ENCODE results near the gene DCTN2. TPM values are rescaled to one million over a fixed set of nuclear protein-coding genes. Genes with fewer than 3 reads are reported as not detected.

DCTN2 gene
- 128 and 140 TPM in 2 replicates for total RNA-seq

GRCh38 chr12:57546438-57547287 is at the start of gene DCTN2:
TSS of gene DCTN2 (minus strand) at chr12:57547192. CDS start at chr12:57547063, 129 bp downstream.

GRCh38 chr12:57590864-57591781 is 44.1 kb upstream of the DCTN2 start, which contains the start of gene PIP4K2C:
TSS of gene PIP4K2C (plus strand) at chr12:57591192. CDS start at chr12:57591290, 98 bp downstream.

GRCh38 chr12:57549909-57550640 is 3.1 kb upstream of the DCTN2 start, which contains the start of gene KIF5A:
TSS of gene KIF5A (plus strand) at chr12:57550044. CDS start at chr12:57550272, 228 bp downstream.

GRCh38 chr12:57522011-57522886 is 24.7 kb downstream of the DCTN2 start, which contains the start of gene MBD6:
TSS of gene MBD6 (plus strand) at chr12:57522824. CDS start at chr12:57524304, 1,480 bp downstream.

GRCh38 chr12:57520053-57520818 is 26.8 kb downstream of the DCTN2 start, which contains the start of gene DDIT3:
TSS of gene DDIT3 (minus strand) at chr12:57520514. CDS start at chr12:57517406, 3,108 bp downstream.

GRCh38 chr12:57487597-57488401 is 59.2 kb downstream of the DCTN2 start, which contains the start of gene MARS1:
TSS of gene MARS1 (plus strand) at chr12:57488068. CDS start at chr12:57488091, 23 bp downstream.

Small RNAs within 50 kb of the gene (small RNA-seq; reads per million reads assigned to genes)
- not detected for gene MIR616

Other genes with a start within 250 kb of the DCTN2 start
- gene R3HDM2, start 116.1 kb downstream of the DCTN2 start, total RNA-seq: 21.6 and 21.7 TPM in 2 replicates
- not detected in 2 replicates for gene INHBC, start 112.4 kb downstream of the DCTN2 start, total RNA-seq
- gene INHBE, start 91.9 kb downstream of the DCTN2 start, total RNA-seq: 0.85 and 1.8 TPM in 2 replicates
- 0.16 and 0.61 TPM in 2 replicates for gene GLI1, start 87.4 kb downstream of the DCTN2 start, total RNA-seq
- gene ARHGAP9, start 67.3 kb downstream of the DCTN2 start, total RNA-seq: 0.16 and 0.24 TPM in 2 replicates
- 138 and 167 TPM in 2 replicates for gene MARS1, start 59.1 kb downstream of the DCTN2 start, total RNA-seq
- gene DDIT3, start 26.7 kb downstream of the DCTN2 start, total RNA-seq: 43.6 and 50.3 TPM in 2 replicates
- 2.7 and 9.2 TPM in 2 replicates for gene MBD6, start 24.4 kb downstream of the DCTN2 start, total RNA-seq
- gene KIF5A, start 2.9 kb upstream of the DCTN2 start, total RNA-seq: 1.8 and 2.7 TPM in 2 replicates
- gene PIP4K2C, start 44.0 kb upstream of the DCTN2 start, total RNA-seq: 29.4 and 34.1 TPM in 2 replicates
- 19.8 and 21.3 TPM in 2 replicates for gene DTX3, start 57.6 kb upstream of the DCTN2 start, total RNA-seq
- gene ARHGEF25, start 64.2 kb upstream of the DCTN2 start, total RNA-seq: 30.8 and 37.0 TPM in 2 replicates
- gene B4GALNT1, start 86.0 kb upstream of the DCTN2 start, total RNA-seq: 3.8 and 5.7 TPM in 2 replicates
- 183 and 196 TPM in 2 replicates for gene OS9, start 146.9 kb upstream of the DCTN2 start, total RNA-seq
- gene AGAP2, start 191.6 kb upstream of the DCTN2 start, total RNA-seq: 0.49 and 0.73 TPM in 2 replicates
- 80.3 and 97.1 TPM in 2 replicates for gene TSPAN31, start 197.8 kb upstream of the DCTN2 start, total RNA-seq
- gene CDK4, start 205.1 kb upstream of the DCTN2 start, total RNA-seq: 140 and 154 TPM in 2 replicates
- gene MARCHF9, start 207.9 kb upstream of the DCTN2 start, total RNA-seq: 2.6 and 3.4 TPM in 2 replicates
- gene CYP27B1, start 219.9 kb upstream of the DCTN2 start, total RNA-seq: 1.2 and 1.9 TPM in 2 replicates
- gene METTL1, start 224.9 kb upstream of the DCTN2 start, total RNA-seq: 8.0 and 14.0 TPM in 2 replicates
- 12.1 and 13.6 TPM in 2 replicates for gene EEF1AKMT3, start 225.4 kb upstream of the DCTN2 start, total RNA-seq
- gene TSFM, start 235.6 kb upstream of the DCTN2 start, total RNA-seq: 13.4 and 18.7 TPM in 2 replicates